GM19324 (cell line): ENCODE measurements around the gene LBP.
"Not testable (repeated sequence)": the region's sequence is repeated elsewhere in the genome, so short reads cannot be mapped to it uniquely, and the experiment has no call there.

Source experiments
- ATAC-seq: cut with Tn5 transposase; IDR thresholded peaks from one replicate; pipeline ENCODE4 v1.9.1; 2021; ENCODE audit warnings: mild to moderate bottlenecking, moderate library complexity; ENCODE audit not compliant: unreplicated experiment, low FRiP score

Gene LBP

DNA sequence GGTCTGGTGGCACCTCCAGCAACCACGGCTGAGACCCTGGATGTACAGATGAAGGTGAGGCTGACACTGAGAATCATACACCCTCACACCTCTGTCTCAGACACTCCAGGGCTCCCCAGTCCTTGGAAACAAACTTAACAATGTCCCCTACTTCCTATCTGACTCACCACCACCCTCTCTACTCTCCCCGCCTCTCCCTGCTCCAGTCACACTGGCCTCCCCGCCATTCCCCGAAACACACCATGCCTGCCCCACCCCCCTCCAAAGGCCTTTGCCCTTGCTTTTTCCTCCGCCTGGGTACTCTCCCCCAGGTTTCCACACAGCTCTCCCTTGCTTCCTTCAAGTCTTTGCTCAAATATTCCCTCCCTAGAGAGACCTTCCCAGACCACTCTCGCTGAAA, 26.1 kb upstream of the LBP start:
- no peak for ATAC-seq

DNA sequence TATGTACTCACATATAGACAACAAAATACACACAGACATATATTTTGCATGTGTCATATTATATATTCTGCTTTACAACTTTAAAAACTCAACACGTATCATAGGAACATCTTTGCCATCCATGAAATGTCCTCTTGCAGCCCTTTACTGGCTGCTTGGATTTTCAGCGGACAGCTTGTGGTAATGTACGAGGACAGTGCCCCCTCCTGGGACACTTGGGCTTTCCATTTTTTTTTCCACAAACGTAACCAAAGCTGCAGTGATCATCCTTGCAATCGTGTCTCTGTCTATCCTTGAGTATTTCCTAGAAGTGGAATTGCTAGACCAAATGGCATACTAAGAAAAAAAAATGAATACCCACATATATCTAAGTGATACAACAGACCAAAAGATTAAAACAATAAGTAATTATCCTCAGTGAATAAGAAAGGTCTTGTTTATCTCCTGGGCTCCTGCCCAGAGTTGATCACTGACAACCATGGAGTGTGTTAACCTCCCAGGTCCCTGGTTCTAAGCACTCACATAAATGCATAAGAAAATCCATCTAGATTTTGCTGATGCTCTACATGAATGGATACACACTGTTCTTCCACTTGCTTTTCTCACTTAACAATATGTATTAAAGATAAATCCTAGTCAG, 24.2 kb upstream of the LBP start:
- no peak for ATAC-seq

DNA sequence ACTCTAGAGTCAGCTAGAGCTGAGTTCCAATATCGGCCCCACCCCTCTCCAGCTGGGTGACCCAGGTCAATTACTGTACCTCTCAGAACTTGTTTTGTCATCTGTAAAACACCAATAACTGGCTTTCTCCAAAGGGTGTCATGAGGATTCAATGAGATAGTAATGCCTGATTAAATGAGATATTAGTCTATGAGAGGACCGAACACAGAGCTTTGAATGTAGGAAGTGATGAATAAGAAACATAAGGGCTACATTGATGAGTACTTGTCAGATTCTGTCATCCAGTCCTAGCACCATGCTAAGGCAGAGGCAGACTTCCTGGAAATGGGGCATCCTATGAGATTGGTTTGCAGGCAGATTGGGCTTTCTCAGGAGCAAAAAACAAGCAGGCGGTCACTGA, 22.1 kb upstream of the LBP start:
- ATAC-seq: no peak

DNA sequence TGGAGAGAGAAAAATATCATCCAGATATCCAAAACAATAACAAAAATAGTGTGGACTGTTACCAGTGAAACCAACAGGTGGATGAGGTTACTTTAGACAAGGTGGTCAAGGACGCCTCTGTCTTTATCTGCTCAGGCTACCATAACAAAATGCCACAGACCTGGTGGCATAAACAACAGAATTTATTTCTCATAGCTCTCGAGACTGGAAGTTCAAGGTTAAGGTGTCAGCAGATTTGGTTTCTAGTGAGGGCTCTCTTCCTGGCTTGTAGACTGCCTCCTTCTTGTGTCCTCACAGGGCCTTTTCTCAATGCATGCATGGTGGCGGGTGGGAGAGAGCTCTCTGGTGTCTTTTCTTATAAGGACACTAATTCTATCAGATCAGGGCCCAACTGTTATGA, 21.1 kb upstream of the LBP start:
- no peak for ATAC-seq

DNA sequence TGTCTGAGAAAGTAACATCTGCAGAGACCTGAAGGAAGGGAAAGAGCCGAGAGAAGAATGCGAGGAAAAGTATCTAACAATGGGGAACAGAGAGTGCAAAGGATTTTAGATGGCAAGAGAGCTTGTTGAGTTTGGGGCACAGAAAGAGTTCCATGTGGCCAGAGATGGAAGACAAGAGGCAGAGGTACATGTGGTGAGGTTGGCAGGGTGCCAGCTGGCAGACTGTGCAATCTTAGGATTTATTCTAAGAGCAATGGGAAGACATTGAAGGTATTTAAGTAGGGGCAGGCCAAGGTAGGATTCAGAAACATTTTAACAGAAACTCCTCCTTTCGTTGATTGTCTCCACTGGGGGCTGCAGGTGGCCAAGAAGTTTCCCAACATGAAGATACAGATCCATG, 20.4 kb upstream of the LBP start:
- no peak for ATAC-seq

DNA sequence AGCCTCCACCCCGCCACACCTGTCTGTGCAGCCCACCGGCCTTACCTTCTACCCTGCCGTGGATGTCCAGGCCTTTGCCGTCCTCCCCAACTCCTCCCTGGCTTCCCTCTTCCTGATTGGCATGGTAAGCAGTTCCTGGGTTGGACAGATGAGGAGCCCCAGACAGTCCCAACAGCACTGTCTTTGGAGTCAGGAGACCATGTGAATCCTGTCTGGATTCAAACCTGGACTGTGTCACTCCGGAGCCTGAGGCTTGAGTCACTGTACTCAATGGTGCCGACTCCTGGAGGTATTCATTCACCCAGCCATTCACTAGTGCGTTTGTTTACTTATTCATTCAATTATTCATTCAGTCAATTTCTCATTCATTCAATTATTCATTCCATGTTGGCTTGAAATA, 20.0 kb upstream of the LBP start:
- ATAC-seq: no peak

DNA sequence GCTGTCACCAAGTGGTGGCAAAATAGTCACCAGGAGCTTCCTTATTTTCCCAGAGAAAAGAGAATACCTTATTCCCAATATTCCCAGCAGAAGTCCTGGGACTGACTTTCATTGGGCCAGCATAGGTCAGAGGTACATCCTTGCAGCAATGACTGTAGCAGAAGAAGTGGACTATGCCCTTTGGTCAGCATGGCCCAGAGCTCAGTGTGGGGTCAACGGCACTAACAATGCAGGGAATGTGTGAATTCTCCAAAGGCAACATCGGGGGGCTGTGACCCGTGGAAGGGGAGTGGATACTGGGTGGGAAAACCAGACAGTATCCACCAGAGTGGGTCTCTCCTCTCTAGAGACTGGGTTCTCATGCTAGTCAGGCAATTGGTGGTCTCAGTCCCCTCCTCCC, 15.6 kb upstream of the LBP start:
- ATAC-seq: no peak

DNA sequence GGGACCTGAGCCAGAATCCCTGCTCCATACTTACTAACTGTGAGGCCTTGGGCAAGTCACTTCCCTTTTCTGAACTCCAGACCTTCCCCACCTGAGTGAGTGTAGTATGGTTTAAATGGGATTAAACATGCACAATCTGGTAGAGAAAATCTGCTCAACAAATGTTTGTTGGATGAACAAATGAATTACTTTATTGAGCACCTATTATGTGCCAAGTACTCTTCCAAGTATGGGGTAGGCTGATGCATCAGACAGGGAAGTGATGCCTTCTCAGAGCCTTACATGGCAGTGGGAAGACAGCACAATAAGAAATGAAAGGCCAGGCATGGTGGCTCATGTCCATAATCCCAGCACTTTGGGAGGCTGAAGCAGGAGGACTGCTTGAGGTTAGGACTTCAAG, 15.0 kb upstream of the LBP start:
- ATAC-seq: no peak

DNA sequence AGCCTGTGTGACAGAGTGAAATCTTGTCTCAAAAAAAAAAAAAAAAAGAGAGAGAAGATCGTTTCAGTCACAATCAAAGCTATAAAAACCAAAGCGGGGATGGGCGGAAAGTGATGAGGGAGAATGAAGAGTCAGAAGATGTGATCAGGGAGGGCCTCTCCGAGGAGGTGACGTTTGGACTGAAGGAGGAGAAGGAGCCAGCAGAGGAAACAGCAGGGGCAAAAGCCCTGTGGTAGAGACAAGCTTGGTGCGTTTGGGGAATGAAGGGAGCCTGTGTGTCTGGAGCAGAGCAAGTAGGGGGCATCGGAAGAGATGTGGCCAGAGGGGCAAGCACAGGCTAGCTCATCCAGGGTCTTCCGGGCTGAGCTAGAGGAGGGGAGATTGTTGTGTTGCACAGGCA, 14.5 kb upstream of the LBP start:
- no peak for ATAC-seq

DNA sequence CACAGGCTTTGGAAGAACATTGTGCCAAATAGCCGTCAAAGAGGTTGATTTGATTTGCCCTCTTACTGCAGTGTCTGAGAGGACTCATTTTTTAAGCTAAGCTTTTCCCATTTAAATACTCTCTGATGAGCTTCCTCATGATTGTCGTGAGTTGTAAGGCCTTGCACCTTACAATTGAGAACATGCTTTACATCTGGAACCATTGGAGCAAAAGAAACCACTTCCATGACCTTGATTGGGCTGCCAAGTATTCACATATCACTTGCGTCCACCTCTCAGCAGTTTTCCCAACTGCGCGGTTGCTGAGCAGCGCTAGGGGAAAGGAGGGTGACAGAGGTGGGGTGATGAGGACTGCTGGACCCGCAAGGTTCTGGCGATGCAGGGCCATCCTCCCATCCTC, 12.3 kb upstream of the LBP start:
- ATAC-seq: no peak

DNA sequence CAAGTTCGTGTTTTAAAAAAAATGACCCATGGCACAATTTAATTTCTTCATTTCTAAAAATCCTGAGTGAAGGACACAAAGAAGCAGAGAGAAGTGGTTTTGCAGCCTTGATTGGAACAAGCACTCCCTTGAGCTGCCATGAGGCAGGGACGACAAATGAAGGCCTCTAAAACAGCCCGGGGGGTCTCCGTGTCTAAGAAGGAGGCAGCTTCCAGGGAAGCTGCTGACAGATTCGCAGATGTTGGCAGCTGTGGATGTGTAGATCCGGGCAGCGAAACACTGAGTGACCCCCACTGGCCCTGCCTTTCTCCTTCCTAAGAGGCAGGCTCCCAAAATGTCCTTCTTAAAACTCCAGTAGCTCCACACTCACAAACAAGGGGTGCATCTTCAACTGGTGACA, 9.6 kb upstream of the LBP start:
- ATAC-seq: no peak

DNA sequence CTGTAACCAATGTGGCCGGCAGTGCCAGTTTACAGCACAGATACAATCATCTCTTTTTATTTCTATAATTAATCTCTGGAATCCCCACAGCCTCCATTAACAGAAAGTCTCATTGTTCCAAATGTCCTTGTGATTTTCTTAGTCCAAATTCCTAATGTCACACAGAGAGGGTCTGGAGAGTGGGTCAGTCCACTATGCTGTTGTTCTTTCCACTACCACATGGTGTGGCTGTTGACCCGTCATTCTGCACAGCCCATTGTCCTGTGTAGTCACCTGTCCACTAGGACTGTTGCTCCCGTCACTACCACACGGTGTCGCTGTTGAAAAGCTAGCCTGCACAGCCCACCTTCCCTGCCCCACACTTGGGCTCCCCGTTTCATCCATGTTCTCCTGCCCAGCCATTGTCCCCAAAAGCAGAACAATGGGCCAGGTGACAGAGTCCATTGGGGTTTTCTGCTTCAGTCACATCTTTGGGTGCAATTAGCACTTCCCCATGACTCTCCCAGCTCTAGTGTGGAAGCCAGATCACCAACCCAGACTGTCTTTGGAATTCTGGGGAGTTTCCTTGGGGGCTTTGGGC, 8.6 kb upstream of the LBP start:
- no peak for ATAC-seq

DNA sequence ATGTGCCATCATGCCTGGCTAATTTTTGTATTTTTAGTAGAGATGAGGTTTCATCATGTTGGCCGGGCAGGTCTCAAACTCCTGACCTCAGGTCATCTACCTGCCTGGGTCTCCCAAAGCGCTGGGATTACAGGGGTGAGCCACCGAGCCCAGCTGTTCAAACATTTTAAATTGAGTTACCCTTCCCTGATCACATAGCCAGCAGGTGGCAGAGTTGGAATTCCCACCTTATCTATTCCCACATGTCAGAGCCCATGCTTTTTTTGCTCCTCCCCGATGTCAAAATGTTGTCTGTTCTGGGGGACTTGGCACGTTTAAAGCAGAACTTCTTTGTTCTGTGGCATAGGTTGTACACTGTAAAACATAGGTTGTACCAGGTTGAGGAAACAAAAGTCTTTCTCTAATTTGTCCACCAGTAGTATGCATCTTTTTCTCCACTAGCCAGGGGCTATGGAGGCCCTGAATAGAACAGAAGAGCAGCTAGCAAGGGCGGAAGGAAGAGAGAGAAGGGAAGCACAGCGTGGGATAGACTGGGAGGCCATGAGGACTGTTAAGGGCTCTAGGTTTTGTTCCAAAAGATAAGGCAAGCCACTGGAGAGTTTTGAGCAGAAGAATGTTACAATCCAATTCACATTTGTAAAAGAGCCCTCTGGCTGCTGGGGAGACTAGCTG, 7.3 kb upstream of the LBP start:
- no peak for ATAC-seq

DNA sequence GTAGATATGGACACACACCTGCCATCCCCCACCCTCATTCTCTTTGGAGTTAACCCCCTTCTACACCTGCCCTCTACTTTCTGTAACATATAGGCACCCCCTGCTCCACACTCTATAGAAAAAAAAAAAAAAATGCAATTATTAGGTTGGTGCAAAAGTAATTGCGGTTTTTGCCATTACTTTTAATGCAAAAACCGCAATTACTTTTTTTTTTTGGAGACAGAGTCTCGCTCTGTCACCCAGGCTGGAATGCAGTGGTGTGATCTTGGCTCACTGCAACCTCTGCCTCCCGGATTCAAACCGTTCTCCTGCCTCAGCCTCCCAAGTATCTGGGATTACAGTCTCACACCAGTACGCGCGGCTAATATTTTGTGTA, 6.8 kb upstream of the LBP start:
- not testable (repeated sequence) for ATAC-seq

DNA sequence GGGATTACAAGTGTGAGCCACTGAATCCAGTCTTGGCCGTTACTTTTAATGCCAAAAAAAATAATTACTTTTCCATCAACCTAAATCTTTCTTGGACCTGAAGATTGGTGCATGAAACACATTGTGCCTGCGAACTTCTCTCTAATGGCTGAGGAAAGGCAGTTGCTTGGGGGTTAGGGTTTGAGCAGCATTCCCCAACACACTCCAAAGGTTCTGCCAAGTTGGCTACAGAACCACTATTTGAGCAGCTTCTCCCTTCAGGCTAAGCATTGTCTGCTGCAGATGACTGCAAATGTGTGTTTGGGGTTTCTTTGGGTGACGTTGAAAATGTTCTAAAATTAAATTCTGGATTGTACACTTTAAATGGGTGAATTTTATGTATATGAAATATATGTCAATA, 6.3 kb upstream of the LBP start:
- ATAC-seq: no peak

DNA sequence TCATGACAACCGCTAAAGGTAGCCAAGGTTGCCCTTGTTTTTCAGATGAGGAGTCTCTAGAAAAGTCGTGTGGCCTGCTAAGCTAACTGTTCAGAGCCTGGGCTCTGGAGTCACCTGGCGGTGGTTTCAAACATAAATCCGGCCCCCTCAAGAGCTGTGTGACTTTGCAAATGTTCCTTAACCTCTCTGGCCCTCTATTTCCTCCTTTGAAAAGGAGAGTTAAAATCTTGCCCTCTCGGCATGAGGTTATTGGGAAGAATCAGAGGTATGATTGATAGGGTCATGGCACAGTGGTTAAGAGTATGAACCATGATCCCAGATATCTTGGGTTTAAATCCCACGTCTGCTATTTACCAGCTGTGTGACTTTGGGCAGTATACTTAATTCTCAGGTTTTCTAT, 5.6 kb upstream of the LBP start:
- ATAC-seq: no peak

DNA sequence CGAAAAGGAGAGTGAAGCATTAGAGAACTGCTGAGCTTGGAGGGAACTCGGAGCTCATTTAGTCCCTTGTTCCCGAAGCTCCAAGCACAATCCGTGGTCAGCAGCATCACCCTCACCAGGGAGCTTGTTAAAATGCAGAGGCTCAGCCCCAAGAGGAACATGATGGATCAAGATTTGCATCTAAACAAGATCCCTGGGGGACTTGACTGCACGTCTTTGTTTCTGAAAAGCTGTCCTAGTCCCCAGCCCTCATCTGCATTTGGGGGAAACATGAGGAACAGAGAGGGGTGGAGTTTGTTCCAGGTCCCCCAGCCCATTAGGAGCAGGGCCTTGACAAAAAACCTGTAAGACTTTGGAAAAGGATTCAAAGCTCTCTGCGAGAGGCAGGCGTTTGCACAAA, 4.1 kb upstream of the LBP start:
- no peak for ATAC-seq

DNA sequence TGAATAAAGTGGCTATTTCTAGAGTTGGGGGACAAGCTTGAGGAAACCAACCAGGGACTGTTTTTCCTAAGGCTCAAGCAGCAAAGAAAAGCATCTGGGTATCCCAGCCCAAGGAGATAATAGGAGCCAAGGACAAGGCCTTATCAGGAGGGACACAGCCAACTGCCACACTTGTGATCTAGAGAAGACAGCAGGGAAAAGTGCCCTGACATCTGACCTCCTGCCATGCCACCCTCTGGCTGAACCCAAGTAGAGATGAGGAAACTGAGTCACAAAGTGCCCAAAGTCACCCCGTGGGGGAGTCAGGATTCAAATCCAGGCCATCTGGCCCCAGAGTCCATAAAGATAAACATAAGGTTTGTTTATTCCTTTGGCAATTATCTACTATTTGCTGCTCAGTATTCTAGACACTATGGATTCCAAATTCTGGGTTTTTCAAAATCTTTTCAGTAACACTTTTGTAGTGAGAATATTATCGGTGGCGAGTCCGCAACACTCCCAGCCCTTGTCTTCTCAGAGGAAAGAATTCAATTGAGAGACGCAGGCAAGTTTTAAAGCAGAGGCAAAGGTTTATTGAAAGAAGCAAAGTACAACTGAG, 3.5 kb upstream of the LBP start:
- ATAC-seq: no peak

DNA sequence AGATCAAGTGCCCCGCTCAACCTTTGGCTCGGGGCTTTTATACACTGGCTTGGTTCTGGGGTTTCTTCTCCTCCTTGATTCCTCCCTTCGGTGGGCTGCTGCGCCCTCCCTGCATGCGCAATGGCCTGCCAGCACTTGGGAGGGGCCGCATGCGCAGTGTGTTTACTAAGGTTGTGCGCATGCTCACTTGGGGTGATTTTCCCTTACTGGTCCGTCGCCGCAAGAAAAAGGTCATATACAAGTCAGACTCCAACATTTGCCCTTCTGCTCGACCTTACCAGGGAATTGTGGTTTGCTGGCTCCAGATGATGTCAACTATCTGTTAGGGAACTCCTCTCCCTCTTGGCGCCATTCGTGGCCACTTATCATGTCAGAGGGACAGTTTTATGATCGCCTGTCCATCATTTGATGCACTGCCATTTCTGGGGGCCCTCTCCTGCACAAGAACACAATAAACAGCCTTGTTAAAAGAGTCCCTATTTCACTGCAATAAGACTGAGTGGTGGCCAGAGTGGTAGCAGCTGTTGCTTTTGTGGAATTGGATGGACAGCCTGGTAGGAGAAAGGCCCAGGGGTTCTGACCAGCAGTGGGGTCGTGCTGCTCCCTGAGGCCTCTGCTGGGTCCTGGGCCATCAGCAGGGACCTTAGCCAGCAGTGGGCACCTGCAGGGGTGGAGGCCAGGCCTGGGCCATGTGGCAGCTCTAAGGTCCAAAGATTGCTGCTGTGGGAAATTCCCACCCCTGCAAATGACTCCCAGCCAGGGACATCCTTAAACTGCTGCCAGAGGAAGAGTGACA, 2.8 kb upstream of the LBP start:
- no peak for ATAC-seq

DNA sequence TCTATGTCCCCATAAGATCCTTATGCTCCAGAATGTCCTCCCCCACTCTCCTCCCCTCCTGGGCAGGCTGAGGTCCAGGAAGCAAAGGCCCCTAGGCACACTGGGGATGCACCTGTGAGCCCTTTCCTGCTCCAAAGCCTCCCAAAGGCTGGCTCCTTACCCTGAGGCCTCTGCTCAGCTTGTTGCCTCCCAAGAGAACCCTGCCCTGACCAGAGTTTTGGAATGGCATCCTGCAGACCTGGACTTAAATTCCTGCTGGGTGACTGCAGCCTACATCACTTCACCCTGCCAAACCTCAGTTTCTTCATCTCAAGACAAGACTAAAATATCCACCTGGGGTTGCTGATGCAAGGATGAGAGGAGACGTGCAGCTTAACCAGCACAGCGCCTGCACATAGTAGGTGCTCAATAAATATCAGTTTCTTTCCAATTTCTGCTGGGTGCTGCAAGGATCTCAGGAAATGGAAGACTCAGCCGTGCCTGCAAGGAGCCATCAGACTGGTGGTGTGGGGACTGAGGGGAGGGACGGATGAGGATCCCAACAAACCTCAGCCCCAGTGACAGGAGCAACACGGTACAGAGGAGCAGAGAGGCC, 2.1 kb upstream of the LBP start:
- no peak for ATAC-seq

DNA sequence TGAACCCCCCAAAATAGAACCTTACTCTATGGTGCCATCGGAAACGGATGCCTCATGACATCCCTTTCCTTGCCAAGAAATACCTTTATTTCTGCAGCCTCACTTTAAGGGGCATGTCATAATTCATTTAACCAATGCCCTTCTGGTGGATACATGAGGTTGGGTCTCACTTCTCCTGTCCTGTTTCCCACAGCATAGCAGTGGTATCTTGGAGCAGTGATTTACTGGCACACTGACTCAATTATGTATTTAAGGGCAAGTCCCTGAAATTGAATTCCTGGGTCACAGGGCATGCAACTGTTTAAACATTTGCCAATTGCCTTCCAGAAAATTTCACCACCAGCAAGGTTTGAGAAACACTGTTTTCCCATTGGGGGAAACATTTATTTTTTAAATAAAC, 639 bp upstream of the LBP start:
- ATAC-seq: no peak
